K562 (cell line): ENCODE results near the gene FRMPD2. TPM values are rescaled to one million over a fixed set of nuclear protein-coding genes. Genes with fewer than 3 reads are reported as not detected.

Source experiments
- ATAC-seq: fragments of 200-7000 bp; cut with Tn5 transposase; 3 replicates; pipeline ENCODE4 v1.9.1; 2020; ENCODE audit warnings: moderate library complexity
- BruUV-seq: library from RNA; stranded (reverse); fragments of 400-500 nt; replicated peaks from 2 replicates; lab custom pipeline; 2021; lab: Mats Ljungman, UMichigan
- CTCF ChIA-PET: fragments of 300-600 bp; formaldehyde crosslinking; extraction: SDS; loops from one replicate; lab custom pipeline; 2021; ENCODE audit warnings: low intra/inter-chr PET ratio; lab: Yijun Ruan, JAX
- POLR2A ChIA-PET: fragments of 300-600, 350-650 bp; sonication (Branson Sonifier 250); formaldehyde crosslinking; extraction: SDS; loops from one replicate; lab custom pipeline; 2021; ENCODE audit warnings: antibody characterized with exemption, inconsistent platforms; lab: Yijun Ruan, JAX
- DNase-seq, 4 experiments: peaks; one replicate each; pipeline versions ENCODE4 v3.0.0 to v3.0.0-alpha.2; 2011 to 2018; ENCODE audit warnings: low spot score in 3 of 4, mixed read lengths in 3 of 4; ENCODE audit errors: extremely low read depth in 1 of 4
- FAIRE-seq: peaks from 2 replicates; lab custom pipeline; 2011; peaks lifted over from hg19 to GRCh38; lab: Jason Lieb, UNC
- H2AFZ ChIP-seq: 2 replicates; pipeline ENCODE4 v1.6.0; 2011; ENCODE audit warnings: low read depth, low read length, control low read depth, inconsistent platforms
- H3K27ac ChIP-seq: fragments of 200-600 bp; 3 replicates; pipeline ENCODE4 v1.8.0; 2011; ENCODE audit warnings: low read depth, mild to moderate bottlenecking, control low read depth, inconsistent platforms, low read length, moderate library complexity, mixed read lengths; ENCODE audit errors: extremely low read depth
- H3K27me3 ChIP-seq, 2 experiments: fragments of 300-600 bp in 1 of 2; 2 replicates in 1 of 2; 3 replicates in 1 of 2; pipeline versions ENCODE4 v1.6.0 to v1.8.0; 2011; ENCODE audit warnings: inconsistent platforms in 2 of 2, low read length in 2 of 2, mild to moderate bottlenecking in 1 of 2, mixed read lengths in 1 of 2, moderate library complexity in 1 of 2; ENCODE audit not compliant: control insufficient read depth in 2 of 2, insufficient read depth in 2 of 2
- H3K36me3 ChIP-seq: fragments of 300-600 bp; 3 replicates; pipeline ENCODE4 v1.8.0; 2011; ENCODE audit warnings: mild to moderate bottlenecking, low read length, inconsistent platforms; ENCODE audit not compliant: control insufficient read depth, insufficient read depth
- H3K4me1 ChIP-seq, 2 experiments: fragments of 200-600 bp in 1 of 2; replicated peaks in 1 of 2; 2 replicates in 1 of 2; 3 replicates in 1 of 2; pipeline versions ENCODE4 v1.5.1 to v1.8.0; 2011; ENCODE audit warnings: inconsistent platforms in 2 of 2, low read length in 2 of 2, mild to moderate bottlenecking in 1 of 2, mixed read lengths in 1 of 2, moderate library complexity in 1 of 2; ENCODE audit not compliant: control insufficient read depth in 2 of 2, insufficient read depth in 2 of 2
- H3K4me2 ChIP-seq: 2 replicates; pipeline ENCODE4 v1.6.1; 2011; ENCODE audit warnings: low read length, control low read depth, inconsistent platforms, mixed read lengths; ENCODE audit not compliant: insufficient read depth
- H3K4me3 ChIP-seq: fragments of 200-600 bp; sonication (generic), shearing (Covaris generic); 2 replicates; pipeline ENCODE4 v1.5.1; 2016; ENCODE audit warnings: control low read depth, inconsistent platforms
- H3K79me2 ChIP-seq: fragments of 200-600 bp; 3 replicates; pipeline ENCODE4 v1.8.0; 2011; ENCODE audit warnings: low read length, inconsistent platforms; ENCODE audit not compliant: control insufficient read depth, insufficient read depth
- H3K9ac ChIP-seq, 2 experiments: 2 replicates each; pipeline versions ENCODE4 v1.6.0 to v1.6.1; 2011; ENCODE audit warnings: low read depth in 2 of 2, low read length in 2 of 2, control low read depth in 1 of 2, inconsistent platforms in 1 of 2, mild to moderate bottlenecking in 1 of 2, mixed read lengths in 1 of 2; ENCODE audit not compliant: insufficient read depth in 1 of 2
- H3K9me1 ChIP-seq: one replicate; pipeline ENCODE4 v1.6.0; 2011; ENCODE audit warnings: inconsistent platforms, mild to moderate bottlenecking, low read length, moderate library complexity; ENCODE audit not compliant: control insufficient read depth, insufficient read depth
- H3K9me3 ChIP-seq: replicated peaks from 2 replicates; pipeline ENCODE4 v1.5.1; 2011; ENCODE audit warnings: low read depth, low read length, inconsistent platforms; ENCODE audit not compliant: control insufficient read depth, insufficient read depth
- H4K20me1 ChIP-seq: replicated peaks from 2 replicates; pipeline ENCODE4 v1.6.1; 2011; ENCODE audit warnings: low read length, inconsistent platforms, mixed read lengths; ENCODE audit not compliant: control insufficient read depth, insufficient read depth
- BRF2 ChIP-seq: IDR thresholded peaks from 3 replicates; pipeline ENCODE4 v1.6.1; 2011; ENCODE audit warnings: borderline replicate concordance, mild to moderate bottlenecking; ENCODE audit not compliant: insufficient read length, insufficient read depth
- EHMT2 ChIP-seq: fragments of 450-650 bp; IDR thresholded peaks from 2 replicates; pipeline ENCODE4 v1.6.1; 2018; ENCODE audit warnings: antibody characterized with exemption
- ELK1 ChIP-seq: sonication (generic); formaldehyde crosslinking; IDR thresholded peaks from 2 replicates; pipeline ENCODE4 v1.8.1; 2022; ENCODE audit warnings: missing genetic modification reagents
- ETV6 ChIP-seq, 3 experiments: fragments of 150-350 bp in 1 of 3; sonication (generic) in 1 of 3; formaldehyde crosslinking in 1 of 3; IDR thresholded peaks; 2 replicates each; pipeline versions ENCODE4 v1.6.1 to v1.8.0; 2014 to 2022; ENCODE audit warnings: borderline replicate concordance in 2 of 3, low read depth in 2 of 3, antibody characterized with exemption in 1 of 3, low read length in 1 of 3, mild to moderate bottlenecking in 1 of 3, missing genetic modification reagents in 1 of 3
- GABPA ChIP-seq: fragments of 200-800 bp; sonication (Bioruptor generic); conservative IDR thresholded peaks from 2 replicates; pipeline ENCODE4 v1.6.1; 2016; ENCODE audit warnings: low read depth, missing genetic modification characterization, missing compliant biosample characterization
- HNRNPLL ChIP-seq: fragments of 200-400 bp; formaldehyde crosslinking; IDR thresholded peaks from 2 replicates; pipeline ENCODE4 v1.6.1; 2017; ENCODE audit warnings: low read length, low read depth, mild to moderate bottlenecking; ENCODE audit not compliant: poor library complexity, severe bottlenecking
- MTA3 ChIP-seq: fragments of 450-650 bp; formaldehyde crosslinking; IDR thresholded peaks from 2 replicates; pipeline ENCODE4 v1.6.1; 2017; ENCODE audit warnings: mild to moderate bottlenecking, borderline replicate concordance
- MTF1 ChIP-seq: fragments of 250-450 bp; sonication (Bioruptor Pico); IDR thresholded peaks from 2 replicates; pipeline ENCODE4 v1.9.0; 2021; ENCODE audit warnings: moderate library complexity, mild to moderate bottlenecking, inconsistent platforms, borderline replicate concordance
- PYGO2 ChIP-seq: fragments of 450-650 bp; IDR thresholded peaks from 2 replicates; pipeline ENCODE4 v1.6.1; 2016; ENCODE audit warnings: mild to moderate bottlenecking, missing genetic modification characterization, moderate library complexity, missing compliant biosample characterization
- TBP ChIP-seq: optimal IDR thresholded peaks from 2 replicates; pipeline ENCODE3; 2011; ENCODE audit warnings: low read depth, low read length, improper control_type of control experiment
- TEAD1 ChIP-seq, 2 experiments: fragments of 450-650 bp in 1 of 2; sonication (generic) in 1 of 2; formaldehyde crosslinking; IDR thresholded peaks; 2 replicates each; pipeline versions ENCODE4 v1.4.0 to v1.8.0; 2020 to 2022; ENCODE audit warnings: mild to moderate bottlenecking in 2 of 2, missing genetic modification reagents in 1 of 2
- TEAD2 ChIP-seq: fragments of 450-650 bp; IDR thresholded peaks from 2 replicates; pipeline ENCODE4 v1.6.1; 2016; ENCODE audit warnings: missing genetic modification characterization, control low read depth, missing compliant biosample characterization
- ZBED1 ChIP-seq: IDR thresholded peaks from 2 replicates; pipeline ENCODE4 v1.6.1; 2014
- ZNF384 ChIP-seq: IDR thresholded peaks from 2 replicates; pipeline ENCODE4 v1.6.1; 2012; ENCODE audit warnings: low read depth, low read length, improper control_type of control experiment
- WGBS: fragments of 100-300 bp; shearing (Covaris generic); methylation state at CpG from one replicate; pipeline ENCODE4 v1.1.6; 2016; ENCODE audit warnings: low coverage, mixed read lengths; ENCODE audit not compliant: insufficient coverage; ENCODE audit errors: missing lambda C conversion rate; 5-methylcytosine and 5-hydroxymethylcytosine counted together
- in situ Hi-C: fragments of 300-500 bp; cut with MboI; formaldehyde crosslinking; loops from 4 replicates; pipeline ENCODE4 v1.15.0; 2018; ENCODE audit warnings: inconsistent platforms, mixed read lengths
- intact Hi-C: fragments of 100-400 bp; cut with micrococcal nuclease; formaldehyde crosslinking; loops from 2 replicates; pipeline ENCODE4 v1.14.2; 2022
- polyA plus RNA-seq, 8 experiments: library from polyadenylated mRNA; depleted of rRNA in 4 of 8; stranded (reverse) in 5 of 8; unstranded in 3 of 8; fragments of >200 nt; fragmentation: Nextera tagmentation in 2 of 8; fragmentation: Illumina TruSeq in 1 of 8; extraction: Ambion mirVana in 2 of 8; extraction: Trizol in 1 of 8; gene quantifications; 2 replicates each; pipeline versions ENCODE4 v1.2.1 to v1.2.3, GENCODE V29; 2011 to 2014; ENCODE audit warnings: inconsistent platforms in 1 of 8, missing spikeins in 1 of 8
- total RNA-seq, 7 experiments: library from RNA; depleted of rRNA in 6 of 7; stranded (reverse); fragments of >200 nt in 6 of 7; fragmentation: Illumina TruSeq in 2 of 7; extraction: Trizol in 2 of 7; gene quantifications; 2 replicates each; pipeline versions ENCODE4 v1.2.1 to v1.2.3, GENCODE V29; 2011 to 2021; ENCODE audit warnings: low replicate concordance in 1 of 7
- TF ChIP-seq, protein P1 (sequence below): fragments of 250-450 bp; sonication (Bioruptor Pico); IDR thresholded peaks from 2 replicates; pipeline ENCODE4 v1.5.0; 2021
- TF ChIP-seq, protein P2 (sequence below): fragments of 250-450 bp; sonication (Bioruptor Pico); IDR thresholded peaks from 2 replicates; pipeline ENCODE4 v1.8.0; 2022; ENCODE audit warnings: moderate library complexity, mild to moderate bottlenecking, inconsistent platforms

The FRMPD2 gene
- total and polyA plus RNA-seq, 9 of the 15 experiments (the other 6 are each of a cell fraction or from before 2014, with no cell fraction given) = 0.12 to 0.95 (median 0.33) TPM

- ChIA-PET POLR2A (no interaction called here), CTCF (interaction anchor here (0.6 kb wide), 1 partner anchor 148 kb away, joined by 3 read pairs; no protein-coding TSS in a partner anchor)
- Histone ChIP-seq H3K27ac (no peak overlapping the region), H3K4me1 (no peaks in the 10 kb centered on the region), H3K27me3 (no peaks in the 10 kb centered on the region), H2AFZ (no peak overlapping the region), H3K4me3 (no peak overlapping the region), H4K20me1 (no peaks in the 10 kb centered on the region), H3K9ac (no peak overlapping the region), H3K79me2 (no peaks in the 10 kb centered on the region), H3K36me3 (no peaks in the 10 kb centered on the region), H3K9me3 (no peaks in the 10 kb centered on the region), H3K9me1 (no peaks in the 10 kb centered on the region), H3K4me2 (no peak overlapping the region)
- no TSS peak for BruUV-seq
- in situ Hi-C loops = no loop called here
- no peak for ATAC-seq
- intact Hi-C loops = no loop called here
- 0% methylated on average over 1 of the region's 1 CpG for WGBS
- FAIRE-seq = no peak
- DNase-seq = no peak
- no peak for TF ChIP-seq BRF2
- no peak for TF ChIP-seq TEAD2 (tag)
- no peak for TF ChIP-seq PYGO2
- TF ChIP-seq TEAD1 (CRISPR knock-in tag; IDR thresholded peaks at IDR 0.05) = no peak
- TF ChIP-seq GABPA (tag) = no peak
- no peak for TF ChIP-seq MTA3
- TF ChIP-seq, protein P1, sequence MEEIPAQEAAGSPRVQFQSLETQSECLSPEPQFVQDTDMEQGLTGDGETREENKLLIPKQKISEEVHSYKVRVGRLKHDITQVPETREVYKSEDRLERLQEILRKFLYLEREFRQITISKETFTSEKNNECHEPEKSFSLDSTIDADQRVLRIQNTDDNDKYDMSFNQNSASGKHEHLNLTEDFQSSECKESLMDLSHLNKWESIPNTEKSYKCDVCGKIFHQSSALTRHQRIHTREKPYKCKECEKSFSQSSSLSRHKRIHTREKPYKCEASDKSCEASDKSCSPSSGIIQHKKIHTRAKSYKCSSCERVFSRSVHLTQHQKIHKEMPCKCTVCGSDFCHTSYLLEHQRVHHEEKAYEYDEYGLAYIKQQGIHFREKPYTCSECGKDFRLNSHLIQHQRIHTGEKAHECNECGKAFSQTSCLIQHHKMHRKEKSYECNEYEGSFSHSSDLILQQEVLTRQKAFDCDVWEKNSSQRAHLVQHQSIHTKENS = no peak
- no peak for TF ChIP-seq ELK1 (CRISPR knock-in tag)
- no peak for TF ChIP-seq MTF1 (CRISPR knock-in tag)
- no peak for TF ChIP-seq EHMT2
- TF ChIP-seq ETV6 (IDR thresholded peaks at IDR 0.05; ENCODE audit: borderline replicate concordance in 1 of 2, low read depth in 2 of 2, low read length in 1 of 2) = no peak
- no peak for TF ChIP-seq ETV6 (CRISPR knock-in tag; IDR thresholded peaks at IDR 0.05; ENCODE audit: borderline replicate concordance)
- TF ChIP-seq ZNF384 = no peak
- no peak for TF ChIP-seq ZBED1
- no peak for TF ChIP-seq HNRNPLL
- no peak for TF ChIP-seq TBP
- TF ChIP-seq, protein P2, sequence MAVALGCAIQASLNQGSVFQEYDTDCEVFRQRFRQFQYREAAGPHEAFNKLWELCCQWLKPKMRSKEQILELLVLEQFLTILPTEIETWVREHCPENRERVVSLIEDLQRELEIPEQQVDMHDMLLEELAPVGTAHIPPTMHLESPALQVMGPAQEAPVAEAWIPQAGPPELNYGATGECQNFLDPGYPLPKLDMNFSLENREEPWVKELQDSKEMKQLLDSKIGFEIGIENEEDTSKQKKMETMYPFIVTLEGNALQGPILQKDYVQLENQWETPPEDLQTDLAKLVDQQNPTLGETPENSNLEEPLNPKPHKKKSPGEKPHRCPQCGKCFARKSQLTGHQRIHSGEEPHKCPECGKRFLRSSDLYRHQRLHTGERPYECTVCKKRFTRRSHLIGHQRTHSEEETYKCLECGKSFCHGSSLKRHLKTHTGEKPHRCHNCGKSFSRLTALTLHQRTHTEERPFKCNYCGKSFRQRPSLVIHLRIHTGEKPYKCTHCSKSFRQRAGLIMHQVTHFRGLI (CRISPR knock-in tag) = no peak
Measured at GRCh38 chr10:48219194-48219593, 55.3 kb downstream of the FRMPD2 start.
